Left lobe of liver (tissue), 2 donors: ENCODE results near the gene WDR59. TPM values are rescaled to one million over a fixed set of nuclear protein-coding genes. Genes with fewer than 3 reads are reported as not detected.
A peak's percentile ranks its signal among the peaks of the same experiment; 100 is the strongest.

Experiments
- ATAC-seq: fragments of 200-7000 bp; cut with Tn5 transposase; one replicate; pipeline ENCODE4 v1.9.1; 2020; ENCODE audit warnings: mild to moderate bottlenecking, moderate library complexity
- DNase-seq: peaks from one replicate; pipeline ENCODE4 v3.0.0-alpha.2; 2020; ENCODE audit warnings: low spot score
- total RNA-seq: library from RNA; stranded (reverse); gene quantifications from one replicate; pipeline ENCODE4 v1.2.1, GENCODE V29; 2021
- donor health status: DM: no; HTN: no; CAD: no; lungs with moderate emphysema.
- donor health status: DM: no; HTN: yes; CAD: no.

Gene WDR59
- total RNA-seq, 1 donor from 2014 or later, result 51.9 TPM

DNA sequence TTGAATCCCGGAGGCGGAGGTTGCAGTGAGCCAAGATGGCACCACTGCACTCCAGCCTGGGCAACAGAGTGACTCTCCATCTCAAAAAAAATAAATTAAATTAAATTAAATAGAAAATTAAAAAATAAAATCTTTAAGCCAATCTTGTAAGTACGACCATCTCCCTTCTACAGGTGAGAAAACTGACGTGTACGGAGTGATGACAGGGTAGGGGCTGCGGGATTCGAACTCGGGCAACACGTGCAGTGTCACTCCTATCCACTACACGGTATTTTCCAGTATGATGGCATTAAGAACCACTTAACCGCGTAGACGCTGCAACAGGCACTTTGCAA, 762 bp downstream of the WDR59 start:
- ATAC-seq, result no peak
- no peak for DNase-seq

DNA sequence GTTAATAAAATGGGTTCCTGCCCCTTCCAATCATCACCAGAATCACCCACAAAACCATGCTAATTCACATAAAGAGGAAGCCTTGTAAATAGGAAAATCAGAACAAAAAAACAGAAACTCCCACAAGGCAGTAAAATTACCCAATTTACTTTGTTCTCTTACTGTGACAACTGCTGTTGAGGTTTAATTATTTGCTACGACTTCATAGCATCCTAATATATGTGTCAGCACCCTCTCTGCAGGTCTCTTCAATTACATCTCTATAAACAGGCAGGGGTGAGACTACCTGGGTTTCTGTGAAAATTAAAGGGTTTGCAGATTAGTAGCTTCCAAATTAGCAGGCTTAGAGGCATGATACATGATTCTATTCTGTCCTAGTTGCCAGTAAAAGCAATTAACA, 2.7 kb downstream of the WDR59 start:
- DNase-seq, result no peak
- no peak for ATAC-seq

DNA sequence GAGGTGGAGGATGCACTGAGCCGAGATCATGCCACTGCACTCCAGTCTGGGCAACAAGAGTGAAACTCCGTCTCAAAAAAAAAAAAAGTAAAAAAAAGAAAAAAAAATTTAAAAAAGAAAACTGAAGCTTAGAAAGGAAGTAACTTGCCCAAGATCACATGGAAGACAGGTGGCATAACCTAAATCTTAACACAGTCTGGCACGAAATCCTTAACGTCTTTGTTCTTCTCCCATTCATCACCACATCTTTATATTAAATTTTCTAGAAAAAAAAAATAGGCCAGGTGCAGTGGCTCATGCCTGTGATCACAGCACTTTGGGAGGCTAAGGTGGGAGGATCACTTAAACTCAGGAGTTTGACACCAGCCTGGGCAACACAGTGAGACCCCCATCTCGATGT, 9.3 kb downstream of the WDR59 start:
- ATAC-seq, result no peak

DNA sequence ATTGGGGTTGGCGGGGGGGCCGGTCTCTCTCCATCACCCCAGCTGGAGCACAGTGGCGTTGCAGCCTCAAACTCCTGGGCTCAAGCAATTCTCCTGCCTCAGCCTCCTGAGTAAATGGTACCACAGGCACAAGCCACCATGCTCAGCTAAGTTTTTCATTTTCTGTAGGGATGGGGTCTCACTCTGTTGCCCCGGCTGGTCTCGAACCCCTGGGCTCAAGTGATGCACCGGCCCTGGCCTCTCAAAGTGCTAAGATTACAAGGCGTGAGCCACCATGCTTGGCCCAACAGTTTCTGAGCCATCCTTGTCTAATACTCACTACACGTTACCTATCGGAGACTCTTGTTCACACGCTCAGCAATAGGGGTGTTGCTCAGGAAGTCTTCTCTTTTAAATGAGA, 11.6 kb downstream of the WDR59 start:
- ATAC-seq, result no peak
- no peak for DNase-seq

More for the DNA sequence above, 9.3 kb downstream of the WDR59 start:
- no peak for DNase-seq

DNA sequence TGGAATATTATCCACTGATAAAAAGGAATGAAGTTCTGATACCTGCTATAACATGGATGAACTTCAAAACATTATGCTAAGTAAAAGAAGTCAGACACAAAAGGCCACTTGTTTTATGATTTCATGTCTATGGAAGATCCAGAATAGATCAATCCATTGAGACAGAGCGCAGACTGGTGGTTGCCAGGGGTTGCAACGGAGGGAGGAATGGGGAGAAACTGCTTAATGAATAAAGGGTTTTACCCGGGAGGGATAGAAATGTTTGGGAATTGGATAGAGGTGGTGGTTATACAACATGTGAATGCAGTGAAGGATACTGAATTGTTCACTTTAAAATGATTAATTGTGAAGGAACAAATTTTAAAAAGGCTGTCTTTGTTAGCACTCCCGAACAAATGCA, 30.2 kb downstream of the WDR59 start:
- ATAC-seq (no peak), DNase-seq (no peak)

DNA sequence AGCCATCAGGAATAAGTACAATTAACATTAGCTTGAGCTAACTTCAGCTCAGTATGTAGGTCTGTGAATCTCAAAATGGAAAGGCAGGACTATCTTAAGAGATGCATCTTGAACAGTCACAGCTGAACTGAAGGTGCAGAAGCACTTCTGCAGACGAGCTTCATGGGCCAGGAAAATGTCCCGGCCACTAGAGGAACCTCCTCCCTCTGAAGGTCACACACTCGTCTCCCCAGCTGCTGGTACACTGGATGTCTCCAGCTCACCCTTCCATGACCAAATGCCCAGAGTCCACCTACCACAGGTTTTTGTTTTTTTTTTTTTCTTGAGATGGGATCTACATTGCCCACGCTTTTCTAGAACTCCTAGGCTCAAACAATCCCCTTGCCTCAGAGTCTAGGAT, 33.2 kb downstream of the WDR59 start:
- DNase-seq (no peak), ATAC-seq (no peak)

DNA sequence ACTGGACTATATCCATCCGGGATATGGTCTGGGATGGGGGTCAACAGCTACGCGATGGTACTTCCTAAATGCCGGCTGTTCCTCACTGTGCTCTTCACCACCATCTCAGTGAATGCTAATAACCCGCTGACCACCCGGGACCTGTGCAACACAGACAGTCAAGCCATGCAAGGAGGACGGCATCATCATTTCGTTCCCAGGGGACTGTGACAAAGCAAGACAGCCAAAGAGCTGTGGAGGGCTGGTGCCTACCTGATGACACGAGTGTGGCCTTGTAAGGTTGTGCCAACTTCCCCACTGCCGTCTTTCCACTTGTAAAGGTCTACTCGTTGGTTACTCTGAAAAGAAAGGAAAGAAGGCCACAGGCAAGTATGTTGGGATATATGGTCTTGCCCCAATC, 33.7 kb downstream of the WDR59 start:
- ATAC-seq, result no peak
- no peak for DNase-seq

DNA sequence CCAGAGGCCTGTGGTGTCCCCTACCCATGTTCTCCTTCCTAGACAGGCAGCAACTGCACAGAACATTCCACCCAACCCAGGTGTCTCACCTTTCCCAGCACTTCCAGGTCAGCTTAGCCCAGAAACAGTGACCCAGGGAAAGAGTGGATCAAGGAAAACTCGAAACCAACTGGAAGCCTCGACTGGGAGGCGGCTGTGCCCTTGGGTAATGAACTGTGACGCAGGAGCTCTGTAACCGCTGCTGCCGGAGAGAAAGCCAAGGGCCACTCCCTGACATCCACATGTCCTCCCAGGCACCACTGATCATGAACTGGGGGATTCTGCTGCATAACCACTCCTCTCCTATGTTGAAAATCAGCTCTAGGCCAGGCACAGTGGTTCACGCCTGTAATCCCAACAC, 34.4 kb downstream of the WDR59 start:
- ATAC-seq, result no peak
- DNase-seq, result no peak

DNA sequence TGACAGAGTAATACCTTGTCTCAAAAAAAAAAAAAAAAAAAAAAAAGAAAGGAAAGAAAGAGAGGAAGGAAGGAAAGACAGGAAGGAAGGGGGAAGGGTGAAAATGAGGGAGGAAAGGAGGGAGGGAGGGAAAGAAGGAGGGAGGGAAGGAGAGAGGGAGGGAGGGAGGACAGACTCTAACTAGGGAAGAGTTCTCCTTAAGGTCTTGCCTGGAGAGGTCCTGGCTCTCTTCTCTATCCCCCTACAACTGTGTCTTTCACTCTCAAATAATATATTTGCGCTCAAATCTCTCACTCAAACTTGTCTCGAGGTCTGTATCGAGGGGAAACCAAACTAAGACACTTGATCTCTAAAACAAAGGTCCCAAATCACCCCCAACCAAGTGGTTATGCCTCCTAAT, 35.6 kb downstream of the WDR59 start:
- DNase-seq, result no peak

DNA sequence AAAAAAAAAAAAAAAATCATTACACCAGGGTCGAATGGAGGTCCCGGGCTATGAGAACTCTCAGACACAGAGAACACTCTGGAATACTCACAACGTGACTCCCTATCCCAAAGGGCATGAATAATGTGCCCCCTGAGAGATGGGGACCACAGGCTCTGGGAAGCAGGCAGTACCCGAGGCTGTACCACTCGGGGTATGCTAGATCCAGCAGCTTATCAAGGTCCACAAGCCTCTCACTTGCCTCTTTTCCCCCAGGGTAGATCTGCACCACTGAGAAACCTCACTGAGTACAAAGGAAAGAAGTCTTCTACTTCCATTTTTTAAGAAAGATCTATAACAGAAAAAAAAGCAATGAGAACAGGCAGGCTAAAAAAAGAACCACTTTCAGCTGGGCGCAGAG, 40.5 kb downstream of the WDR59 start:
- ATAC-seq (no peak), DNase-seq (no peak)

More for the DNA sequence above, 35.6 kb downstream of the WDR59 start:
- ATAC-seq, result no peak

DNA sequence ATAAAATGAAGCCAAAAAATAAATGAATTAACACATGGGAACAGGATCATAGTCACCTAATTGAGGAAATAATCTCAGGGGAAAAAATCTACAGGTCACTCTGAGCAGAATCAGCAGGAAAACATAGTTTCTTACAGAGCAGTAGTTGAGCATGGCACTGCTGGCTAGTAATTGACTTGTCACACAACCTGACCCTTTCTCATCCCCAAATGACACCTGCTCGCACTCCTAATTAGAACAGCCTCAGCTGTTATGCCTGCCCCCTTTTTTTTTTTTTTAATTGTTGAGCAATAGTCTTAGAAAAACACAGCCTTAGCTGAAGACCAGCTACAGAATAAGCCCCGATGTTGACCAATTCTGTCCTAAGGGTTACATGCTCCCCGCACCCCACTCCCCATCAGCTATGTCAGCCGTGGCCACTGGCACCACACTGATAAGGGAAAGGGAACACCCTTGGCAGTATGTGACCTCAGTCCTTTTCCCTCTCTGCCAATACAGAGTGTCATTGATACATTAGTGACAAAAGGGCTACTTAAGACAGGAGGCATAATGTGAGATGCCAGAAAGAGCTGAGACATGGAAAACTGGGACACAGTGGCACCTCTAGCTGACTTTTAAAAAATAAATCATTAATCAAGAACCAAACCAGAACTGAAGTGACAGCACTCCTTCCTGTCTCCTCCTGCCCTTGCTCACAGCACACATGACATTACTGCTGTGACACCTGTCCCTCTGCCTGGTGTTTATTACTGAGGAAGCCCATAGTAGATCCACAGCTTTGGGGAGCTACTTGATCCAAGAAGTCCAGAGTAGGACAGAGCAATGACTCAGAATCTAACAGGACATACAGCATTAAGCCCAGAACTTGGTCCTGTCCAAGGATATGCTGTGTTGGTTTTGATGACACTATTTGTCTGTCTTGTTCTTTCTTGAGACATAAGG, 41.7 kb downstream of the WDR59 start:
- peak; percentile 60 for ATAC-seq
- DNase-seq, result no peak

DNA sequence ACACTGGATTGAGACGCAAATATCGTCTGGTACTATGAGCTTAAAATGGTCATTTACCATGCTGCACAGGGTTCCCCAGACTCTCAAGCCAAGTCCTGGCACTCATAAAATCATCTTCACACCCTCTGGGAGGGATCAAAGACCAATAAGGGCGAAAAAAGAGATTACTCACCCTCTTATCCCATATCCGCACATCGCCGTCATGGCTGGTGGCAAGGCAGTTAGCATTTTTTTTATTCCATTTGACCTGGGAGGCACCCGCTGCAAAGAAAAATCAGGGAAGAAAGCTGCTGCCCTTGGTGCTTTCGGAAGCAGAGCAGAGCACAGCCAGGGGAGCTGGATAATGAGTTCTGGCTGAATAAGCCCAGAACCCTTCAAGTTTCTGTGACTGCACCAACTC, 42.4 kb downstream of the WDR59 start:
- no peak for DNase-seq
- ATAC-seq, result no peak

DNA sequence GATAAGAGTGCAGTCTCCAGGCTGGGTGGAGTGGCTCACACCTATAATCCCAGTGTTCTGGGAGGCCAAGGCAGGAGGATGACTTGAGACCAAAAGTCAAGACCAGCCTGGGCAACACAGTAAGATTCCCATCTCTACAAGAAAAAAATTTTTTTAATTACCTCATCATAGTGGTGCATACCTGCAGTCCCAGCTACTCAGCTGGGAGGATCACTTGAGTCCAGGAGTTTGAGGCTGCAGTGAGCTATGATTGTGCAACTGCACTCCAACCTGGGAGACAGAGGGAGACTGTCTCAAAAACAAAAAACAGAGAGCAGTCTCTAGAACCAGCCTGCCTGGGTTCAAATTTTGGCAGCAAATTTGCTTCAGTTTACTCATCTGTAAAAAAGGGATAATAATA, 45.2 kb downstream of the WDR59 start:
- ATAC-seq, result no peak
- no peak for DNase-seq

DNA sequence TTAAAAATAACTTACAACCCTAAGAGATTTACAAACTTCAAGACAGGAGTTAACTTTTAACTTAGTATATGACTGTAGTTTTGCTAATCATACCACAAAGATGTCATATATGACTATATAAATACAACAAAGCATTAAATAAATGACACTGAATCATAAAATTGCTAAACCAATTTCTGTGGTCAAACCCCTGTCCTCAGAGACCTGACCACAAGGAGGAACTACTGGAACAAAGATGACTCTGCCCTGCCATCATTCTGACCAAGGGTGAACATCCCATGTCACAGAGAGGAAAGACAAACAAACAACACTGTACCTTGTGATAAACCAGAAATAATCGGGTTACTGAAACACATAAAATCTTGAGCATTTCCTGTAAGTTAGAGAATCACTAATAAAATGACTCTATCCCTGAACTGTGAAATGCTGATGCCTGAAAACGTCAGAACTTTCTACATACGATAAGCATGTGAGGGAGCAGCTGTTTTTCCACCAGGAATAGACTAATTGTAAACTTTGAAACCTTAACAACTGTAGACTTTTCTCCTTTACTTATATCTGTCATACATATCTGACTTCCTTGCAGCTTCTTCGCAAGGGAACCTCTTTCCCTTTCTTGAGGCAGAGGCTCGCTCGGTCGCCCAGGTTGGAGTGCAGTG, 47.9 kb downstream of the WDR59 start:
- ATAC-seq (peak; percentile 88), DNase-seq (no peak)

DNA sequence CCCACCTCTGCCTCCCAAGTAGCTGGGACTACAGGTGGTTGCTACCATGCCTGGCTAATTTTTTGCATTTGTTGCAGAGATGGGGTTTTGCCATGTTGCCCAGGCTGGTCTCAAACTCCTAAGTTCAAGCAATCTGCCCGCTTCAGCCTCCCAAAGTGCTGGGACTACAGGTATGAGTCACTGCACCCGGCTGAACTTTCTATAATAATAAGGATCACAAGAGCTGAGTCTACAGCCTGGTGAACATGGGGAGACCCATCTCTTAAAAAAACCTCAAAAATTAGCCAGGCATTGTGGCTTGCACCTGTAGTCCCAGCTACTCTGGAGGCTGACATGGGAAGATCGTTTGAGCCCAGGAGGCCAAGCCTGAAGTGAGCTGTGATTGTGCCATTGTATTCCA, 53.5 kb downstream of the WDR59 start:
- DNase-seq (no peak), ATAC-seq (no peak)

DNA sequence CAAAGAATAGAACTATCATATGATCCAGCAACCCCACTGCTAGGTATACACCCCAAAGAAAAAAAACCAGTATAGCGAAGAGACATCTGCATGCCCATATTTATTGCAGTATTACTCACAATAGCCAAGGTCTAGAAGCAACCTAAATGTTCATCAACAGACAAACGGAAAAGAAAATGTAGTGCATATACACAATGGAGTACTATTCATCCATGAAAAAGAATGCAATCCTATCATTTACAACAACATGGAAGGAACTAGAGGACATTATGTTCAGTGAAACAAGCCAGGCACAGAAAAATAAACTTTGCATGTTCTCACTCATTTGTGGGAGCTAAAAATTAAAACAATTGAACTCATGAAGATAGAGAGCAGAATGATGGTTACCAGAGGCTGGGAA, 55.3 kb downstream of the WDR59 start:
- DNase-seq (no peak), ATAC-seq (no peak)

DNA sequence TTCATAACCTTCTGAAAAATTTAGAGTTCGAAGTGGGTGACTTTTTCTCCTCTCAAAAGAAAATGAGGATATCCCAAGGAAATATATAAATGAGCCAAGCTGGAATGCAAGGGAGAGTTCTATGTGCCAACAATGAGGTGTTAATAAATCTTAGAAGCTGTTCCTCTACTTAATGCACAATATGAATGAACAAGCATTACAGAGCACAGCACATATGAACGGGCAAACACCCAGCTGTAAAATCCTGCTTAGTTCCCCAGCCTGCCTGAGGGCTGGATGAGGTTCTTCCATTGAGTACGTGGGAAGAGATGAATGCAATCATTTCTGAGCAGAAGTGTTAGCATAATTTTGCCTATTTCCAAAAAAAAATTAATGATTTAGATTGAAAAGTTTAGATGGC, 58.1 kb downstream of the WDR59 start:
- no peak for ATAC-seq
- no peak for DNase-seq

DNA sequence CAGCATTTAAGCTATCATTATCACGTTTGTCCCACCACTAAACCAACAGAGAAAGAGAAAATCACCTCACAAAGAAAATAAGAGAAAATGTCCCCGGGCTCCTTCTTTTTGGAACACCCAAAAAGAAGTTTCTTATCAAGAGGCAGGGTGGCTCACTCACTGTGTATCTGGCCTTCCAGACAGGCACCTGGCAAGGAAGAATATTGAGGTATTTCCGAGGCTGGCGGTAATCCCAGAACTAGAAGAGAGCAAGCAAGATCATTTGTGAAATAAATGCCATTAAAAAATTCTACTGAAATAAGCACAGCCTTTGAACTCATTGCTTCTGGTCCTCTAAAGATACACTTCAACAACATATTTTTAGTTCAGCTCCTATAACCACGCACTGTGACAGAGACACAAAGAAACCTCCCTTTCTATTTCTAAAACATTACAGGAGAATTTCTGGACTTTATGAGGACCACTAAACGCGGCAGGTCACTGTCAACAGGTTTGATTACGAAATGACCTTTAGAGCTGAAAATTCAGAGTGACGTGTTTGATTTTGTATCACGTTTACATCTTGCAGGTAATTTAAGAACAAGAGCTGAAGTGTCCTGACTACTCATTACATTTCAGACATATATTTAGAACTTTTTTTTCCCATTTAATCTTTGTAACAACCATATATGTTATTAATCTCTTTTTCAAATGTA, 61.0 kb downstream of the WDR59 start:
- DNase-seq, result peak; percentile 72
- ATAC-seq, result peak; percentile 84

DNA sequence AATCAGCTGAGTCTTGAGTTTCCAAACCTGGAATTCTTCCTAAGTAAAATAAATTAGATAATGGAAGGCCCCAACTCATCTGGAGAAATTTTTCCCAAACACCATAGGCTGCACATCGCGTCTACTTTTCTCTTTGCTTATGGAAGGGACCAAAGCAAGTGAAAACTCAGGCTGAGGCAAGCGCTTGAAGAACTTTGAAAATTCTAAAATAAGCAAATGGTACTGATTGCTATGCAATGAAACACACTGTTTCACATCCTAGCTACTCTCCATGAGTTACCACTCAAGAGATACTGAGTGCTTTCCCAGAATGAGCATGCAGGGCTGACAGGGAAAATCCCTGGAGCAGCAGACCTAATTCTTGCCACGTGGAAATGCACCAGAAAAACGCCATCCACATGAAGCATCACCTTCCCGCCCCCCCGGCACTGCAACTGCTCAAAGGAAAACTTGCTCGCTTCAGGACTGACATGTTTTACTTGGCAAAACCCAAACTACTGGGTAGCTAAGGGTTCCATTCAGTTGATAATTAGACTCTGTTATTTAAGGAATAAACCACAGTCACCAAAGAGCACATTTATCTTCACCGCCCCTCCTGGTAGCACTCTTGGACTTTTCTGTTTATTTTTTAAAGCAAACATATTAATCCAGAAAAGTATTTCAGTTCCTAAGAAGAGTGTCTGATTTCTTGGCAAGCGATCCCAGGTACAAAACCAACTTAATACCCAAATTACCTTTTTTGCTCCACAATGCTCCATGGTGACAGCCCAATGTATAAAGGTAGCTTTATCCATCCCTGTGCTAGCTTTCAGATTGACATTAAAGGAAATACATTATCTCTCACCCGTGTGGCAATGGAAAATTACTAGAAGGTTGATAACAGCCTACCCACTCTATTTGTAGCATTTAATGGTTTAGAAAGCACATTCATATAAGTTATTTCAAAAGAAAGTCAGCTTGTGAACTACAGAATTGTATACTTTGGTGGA, 62.5 kb downstream of the WDR59 start:
- peak; percentile 47 for DNase-seq
- ATAC-seq, result peak; percentile 45

DNA sequence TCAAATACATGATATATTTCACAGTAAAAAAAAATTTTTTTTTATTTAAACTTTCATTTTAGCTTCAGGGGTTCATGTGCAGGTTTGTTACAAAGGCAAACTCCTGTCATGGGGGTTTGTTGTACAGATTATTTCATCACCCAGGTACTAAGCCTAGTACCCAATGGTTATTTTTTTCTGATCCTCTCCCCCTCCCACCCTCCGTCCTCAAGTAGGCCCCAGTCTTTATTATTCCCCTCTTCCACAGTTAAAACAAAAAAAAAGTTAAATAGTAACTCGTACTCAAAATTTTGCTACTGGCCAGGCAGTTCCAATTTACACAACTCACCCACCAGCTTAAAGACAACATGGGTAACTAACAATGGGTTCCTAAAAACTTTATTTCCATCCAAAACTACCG, 63.9 kb downstream of the WDR59 start:
- DNase-seq (no peak), ATAC-seq (no peak)

DNA sequence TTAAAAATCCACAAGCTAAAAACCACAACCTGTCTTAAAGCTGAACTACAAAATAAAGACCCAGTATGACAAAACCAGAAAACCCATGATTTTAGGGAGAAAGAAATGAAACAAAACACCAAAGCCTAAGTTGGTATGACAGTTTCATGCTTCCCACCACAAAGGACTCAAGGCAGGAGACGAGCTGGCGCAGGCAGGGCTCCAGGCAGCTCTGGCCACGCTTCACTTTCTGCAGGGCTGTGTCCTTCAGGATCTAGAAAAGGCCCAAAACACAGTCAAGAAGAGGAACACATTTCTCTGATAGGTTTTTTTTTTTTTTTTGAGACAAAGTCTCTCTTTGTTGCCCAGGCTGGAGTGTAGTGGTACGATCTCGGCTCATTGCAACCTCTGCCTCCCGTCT, 75.3 kb downstream of the WDR59 start:
- no peak for DNase-seq
- no peak for ATAC-seq
